ENCODE results near the gene CFAP70.

Gene CFAP70

DNA sequence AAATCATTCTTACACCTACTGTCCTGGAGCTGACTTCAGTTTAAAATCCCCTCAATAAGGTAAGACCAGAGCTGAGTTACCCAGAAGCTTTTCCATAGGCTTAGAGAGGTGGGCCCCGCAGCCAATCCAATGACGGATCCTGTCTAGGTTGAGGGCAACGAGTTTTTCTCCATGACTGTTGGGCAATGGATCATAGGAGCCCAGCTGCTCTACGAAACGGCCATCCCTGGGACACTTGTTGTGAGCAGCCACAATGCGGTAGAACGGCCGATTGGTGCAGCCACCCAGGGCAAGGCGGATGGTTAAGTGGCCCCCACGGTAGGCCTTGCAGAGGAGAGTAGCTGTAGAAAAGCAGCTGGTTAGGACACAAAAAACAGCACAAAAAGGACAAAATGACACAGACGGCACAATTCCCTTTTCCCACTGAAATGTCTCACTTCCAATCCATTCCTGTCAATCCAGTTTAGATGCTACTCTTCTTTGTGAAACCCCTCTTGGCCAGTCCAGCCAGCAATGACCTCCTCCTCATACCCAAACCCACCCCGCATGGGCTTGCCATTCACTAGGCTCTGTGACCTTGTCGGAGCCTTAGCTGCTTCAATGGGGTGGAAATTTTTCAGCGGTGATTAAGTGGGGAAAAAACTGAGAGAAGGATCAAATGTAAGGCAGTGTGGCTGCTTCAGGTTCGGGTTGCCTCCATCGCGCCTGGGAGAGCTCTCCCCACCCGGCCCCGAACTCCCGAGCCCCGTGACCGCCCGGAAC lies 106.8 kb downstream of the CFAP70 start:
- no peak for DNase-seq

DNA sequence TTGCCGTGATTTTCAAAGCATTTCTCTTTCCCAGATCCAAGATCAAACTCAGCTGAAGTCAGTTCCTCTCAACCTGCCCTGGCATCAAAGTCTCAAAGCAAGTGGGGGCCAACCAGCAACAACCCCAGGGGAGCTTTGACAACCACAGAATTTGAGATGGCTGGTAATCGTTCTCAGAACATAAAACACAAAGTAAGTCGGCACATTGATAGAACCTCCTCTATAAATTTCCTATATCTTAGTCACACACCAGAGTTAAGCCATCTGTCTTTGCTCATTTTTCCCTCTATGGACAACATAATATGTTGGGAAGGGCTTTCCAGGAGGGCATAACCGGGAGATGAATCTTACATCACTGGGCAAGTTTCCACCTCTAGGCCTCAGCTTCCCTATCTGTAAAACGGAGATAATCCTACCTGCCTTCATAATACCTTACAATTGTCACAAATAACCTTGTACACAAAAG lies 110.4 kb downstream of the CFAP70 start:
- DNase-seq, result no peak

DNA sequence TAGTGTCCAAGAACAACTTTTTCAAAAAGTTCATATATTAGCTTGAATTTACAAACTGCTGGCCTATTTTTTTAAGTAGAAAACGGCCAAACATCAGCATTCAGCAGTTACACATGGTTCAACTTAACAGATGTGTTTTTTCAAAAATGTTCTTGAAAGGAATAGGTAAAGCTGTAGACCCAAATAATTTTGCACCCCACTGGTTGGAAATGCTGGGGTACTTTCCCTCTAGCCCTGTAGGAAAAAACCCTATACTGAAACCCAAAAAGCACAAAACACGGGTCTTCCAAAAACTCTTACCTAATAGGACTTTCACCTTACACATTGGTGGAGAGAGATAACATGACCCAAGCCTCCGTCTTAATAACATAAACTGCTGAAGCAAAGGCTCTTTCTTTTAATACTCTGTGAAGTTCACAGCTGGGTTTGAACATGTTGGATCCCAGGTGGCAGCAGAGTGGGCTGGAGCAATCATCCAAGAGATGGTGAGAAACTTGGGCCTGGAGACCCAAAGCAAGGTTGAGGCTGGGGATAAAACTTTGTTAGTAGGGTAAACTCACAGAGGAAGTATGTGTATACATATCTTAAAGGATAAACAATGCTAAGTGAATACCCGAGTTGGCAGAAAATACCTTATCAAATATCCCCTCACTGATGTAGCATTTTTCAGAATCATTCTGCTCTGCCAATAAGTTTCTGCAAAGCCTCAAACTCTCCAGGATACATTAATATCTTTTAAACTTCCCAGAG lies 111.0 kb downstream of the CFAP70 start:
- DNase-seq, result no peak

DNA sequence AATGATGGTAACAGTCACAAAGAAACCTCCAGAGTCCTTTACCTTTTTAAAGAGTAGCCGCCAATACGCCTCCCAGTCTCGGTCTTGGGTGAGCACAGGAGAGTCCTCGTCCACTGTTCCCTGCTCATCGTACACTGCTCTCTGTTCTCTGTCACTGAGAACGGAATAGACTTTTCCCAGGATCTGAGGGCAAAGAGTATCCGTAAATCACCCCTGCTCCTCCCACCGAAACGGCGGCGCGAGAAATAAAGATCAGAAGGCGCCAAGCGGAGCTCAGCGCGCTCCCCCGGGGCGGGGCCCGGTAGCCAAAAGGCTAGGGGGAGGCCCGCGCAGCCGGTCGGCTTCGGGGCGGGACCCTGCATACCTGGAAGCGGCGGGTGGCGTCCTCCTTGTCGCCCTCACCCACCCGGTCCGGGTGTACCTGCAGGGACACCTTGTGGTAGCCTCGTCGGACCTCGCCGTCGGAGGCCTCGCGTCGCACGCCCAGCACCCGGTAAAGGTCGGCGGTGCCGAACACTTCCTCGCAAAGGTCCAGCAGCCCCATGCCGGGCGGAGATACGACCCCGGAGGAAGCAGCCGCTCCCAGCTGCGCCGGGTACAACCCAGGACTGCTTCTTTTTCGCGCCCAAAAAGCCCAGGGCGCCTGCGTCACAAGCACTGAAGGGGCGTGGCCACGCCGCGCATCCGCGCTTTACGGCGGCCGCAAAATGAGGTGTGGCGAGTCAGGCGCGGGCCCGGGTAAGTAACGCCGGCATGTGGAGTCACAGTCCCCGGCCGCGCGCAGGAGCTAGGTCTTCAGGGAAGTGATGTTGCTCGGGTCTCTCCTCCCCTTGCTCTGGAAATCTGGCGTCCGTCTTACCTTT lies 111.8 kb downstream of the CFAP70 start, which contains the start of gene DNAJC9:
Gene DNAJC9 (minus strand): TSS at position 610 of the 863 bp plus-strand sequence. CDS start 66 bp downstream, at position 544.
- peak; percentile 86 for DNase-seq

DNA sequence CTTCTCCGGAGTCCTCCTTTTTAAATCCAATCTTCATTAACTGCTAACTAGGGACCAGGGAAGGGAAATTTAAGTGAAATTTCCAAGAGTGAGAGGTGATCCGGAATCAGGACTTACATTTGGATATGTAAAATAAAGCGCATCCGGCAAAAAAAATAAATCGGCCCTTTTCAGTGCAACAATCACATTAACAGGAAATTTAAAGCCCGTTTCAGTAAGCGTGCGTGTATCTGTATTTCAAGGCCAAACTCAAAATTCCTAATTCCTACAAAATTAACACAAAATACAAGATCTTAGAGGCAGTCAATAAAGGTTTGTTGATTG lies 112.4 kb downstream of the CFAP70 start:
- DNase-seq, result no peak

DNA sequence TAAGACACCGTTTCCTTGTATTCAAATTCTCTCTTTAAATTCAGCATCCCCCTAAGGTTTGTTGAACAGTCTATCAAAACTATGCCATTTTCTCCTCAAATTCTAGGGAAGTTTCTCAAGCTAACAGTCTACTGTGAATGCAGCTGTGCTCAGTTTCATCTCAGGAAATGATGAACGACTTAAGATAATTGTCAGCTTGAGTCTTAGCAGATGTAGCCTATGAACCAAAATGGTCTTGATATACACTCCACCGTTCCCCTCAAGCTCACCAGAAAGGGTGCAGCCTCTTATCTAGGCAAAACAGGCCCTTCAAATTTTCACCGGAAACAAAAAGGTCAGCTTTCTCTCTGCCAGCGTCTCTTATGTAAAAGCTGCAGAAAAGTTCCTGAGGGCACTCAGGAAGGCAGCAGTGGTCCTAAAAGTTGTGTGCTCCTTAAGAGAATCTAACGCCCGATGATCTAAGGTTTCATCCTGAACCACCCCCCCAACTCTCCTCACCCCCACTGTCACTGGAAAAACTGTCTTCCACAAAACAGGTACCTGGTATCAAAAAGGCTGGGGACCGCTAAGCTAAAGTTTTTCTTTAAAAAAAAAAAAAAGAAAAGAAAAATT lies 113.7 kb downstream of the CFAP70 start:
- no peak for DNase-seq

DNA sequence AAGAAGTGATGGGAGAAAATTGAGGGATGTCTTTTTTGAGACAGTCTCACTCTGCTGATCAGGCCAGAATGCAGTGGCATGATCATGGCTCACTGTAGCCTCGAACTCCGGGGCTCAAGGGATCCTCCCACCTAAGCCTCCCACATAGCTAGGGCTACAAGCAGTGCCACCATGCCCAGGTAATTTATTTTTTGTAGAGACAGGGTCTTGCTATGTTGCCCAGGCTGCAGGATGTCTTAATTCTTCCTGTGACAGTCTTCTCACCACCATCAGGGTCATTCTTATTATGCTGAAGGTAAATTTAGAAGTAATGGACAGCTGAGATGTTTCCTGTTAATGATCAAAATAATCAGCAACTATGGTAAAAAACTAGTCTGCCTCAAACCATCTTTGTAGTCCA lies 118.8 kb downstream of the CFAP70 start:
- DNase-seq, result no peak

DNA sequence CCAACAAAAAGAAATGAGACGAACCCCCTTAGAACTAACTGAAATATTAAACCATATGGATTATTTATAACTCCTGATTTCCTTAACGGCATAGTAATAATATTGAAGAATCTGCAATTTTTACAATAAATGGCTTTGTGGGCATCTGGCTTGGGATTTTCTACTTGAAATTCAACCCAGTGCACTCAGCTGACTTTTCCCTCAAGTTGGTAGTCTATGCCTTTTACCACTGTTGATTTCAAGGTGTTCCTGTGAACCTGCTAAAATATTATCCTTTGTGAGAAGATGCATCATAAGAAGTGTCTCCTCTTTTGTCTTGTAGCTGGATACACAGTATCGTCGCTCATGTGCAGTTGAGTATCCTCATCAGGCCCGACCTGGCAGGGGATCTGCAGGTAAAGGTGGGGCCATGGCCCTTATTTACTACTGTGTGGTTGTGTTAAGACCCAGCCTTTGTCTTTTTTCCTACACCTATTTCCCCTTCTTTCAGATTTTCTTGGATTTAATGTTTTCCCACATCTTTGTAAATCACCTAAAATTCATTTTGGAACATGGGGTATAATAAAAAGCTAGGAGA lies 119.6 kb downstream of the CFAP70 start:
- DNase-seq, result no peak

DNA sequence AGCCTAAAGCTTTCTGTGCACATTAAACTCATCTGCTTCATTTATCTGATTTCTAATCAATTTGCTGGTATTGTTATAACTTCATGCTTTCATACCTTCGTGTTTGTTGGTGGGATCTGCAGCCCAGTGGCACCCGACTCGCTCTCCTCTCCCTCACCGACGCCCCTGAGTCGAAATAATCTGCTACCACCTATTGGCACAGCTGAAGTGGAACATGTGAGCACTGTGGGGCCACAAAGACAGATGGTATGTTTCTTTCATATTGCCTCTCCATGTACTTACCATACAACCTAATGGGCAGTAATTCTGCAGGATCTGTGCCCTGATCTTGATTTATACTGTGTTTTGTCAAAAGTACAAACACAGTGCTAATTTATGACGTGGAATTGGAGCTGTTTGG lies 124.0 kb downstream of the CFAP70 start:
- DNase-seq, result no peak

DNA sequence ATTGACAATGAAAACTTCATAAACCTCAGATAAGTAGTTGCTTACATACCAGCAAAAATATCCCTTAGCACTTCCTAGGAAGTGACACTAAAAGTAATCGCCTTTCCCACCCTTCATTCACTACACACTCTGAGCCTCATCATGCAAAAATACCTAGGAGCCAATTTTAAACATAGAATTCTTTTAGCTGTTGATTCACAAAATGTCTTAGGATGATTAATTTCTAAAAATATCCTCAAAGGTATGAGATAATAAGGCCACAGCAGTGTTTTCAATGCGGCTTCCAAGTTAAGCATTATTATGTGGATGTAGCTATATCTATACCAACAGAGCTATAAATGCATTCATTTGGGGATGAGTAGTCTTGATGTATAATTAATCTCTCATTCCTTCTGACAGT lies 124.8 kb downstream of the CFAP70 start:
- DNase-seq, result no peak

DNA sequence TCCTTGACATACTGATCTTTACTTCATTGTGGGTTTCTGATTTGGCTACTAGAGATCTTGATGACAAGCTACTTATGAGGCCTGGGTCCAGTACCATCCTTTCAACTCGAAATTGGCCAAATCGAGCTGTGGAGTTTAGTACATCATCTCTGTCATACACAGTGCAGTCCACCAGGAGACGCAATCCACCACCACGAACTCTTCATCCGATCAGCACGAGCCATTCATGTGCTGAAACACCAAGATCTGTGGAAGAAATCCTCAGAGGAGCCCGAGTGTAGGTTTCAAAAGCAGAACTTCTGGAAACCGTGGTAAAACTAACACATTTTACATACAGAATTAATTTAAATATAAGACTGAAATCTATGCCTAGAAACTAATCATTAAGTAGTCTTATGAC lies 125.8 kb downstream of the CFAP70 start:
- no peak for DNase-seq

DNA sequence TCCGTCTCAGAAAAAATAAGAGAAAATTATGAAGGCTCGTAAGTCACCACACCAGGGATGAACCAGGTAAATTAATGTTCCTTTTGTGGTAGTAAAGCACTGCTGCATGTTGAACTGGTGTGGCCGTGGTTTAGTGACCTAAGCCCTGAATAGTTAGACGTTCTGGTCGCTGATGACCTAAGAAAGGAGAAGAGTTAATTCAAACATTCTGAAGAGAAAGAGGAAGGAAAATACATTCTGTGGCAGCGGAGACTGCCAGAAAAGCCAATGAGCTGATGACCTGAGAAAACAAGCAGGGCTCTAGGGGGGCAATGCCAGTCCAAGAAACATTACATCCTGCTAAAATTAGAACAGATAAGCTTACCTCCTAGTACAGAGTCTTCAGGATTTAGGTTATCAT lies 129.1 kb downstream of the CFAP70 start:
- no peak for DNase-seq

DNA sequence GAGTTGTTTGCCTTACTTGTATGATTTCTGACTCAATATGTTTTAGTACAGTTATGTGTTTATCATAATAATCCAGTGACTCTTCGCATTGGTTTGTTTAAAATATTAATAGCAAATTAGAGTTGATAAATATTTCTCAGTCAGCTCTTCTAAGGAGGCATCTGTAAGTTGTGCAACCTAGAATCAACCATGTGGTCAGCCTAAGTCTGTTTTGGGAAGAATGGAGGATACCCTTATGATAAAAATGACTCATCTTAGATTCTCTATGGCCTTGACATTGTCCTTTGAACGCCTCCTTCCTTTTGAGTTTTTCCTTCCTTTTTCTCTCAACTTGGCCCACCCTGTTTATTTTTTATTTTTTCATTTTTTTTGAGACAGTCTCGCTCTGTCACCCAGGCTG lies 130.4 kb downstream of the CFAP70 start:
- no peak for DNase-seq

DNA sequence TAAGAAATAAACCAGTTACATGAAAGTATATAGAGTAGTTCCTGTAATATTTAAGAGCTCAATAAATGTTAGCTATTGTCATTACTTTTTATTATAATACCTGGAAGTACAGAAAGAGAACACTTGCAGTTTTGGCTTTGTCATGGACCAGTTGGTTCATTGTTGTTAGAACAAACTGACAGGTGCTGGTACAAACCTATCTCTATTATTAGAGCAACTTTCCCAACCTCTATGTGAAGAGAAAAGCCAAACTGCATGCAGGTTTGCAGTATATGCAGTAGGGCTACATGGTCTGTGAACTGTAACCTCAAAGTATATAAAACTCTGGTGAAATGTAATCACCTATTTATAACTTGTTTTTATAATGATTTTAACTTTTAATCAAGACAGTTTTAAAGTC lies 132.0 kb downstream of the CFAP70 start:
- no peak for DNase-seq

DNA sequence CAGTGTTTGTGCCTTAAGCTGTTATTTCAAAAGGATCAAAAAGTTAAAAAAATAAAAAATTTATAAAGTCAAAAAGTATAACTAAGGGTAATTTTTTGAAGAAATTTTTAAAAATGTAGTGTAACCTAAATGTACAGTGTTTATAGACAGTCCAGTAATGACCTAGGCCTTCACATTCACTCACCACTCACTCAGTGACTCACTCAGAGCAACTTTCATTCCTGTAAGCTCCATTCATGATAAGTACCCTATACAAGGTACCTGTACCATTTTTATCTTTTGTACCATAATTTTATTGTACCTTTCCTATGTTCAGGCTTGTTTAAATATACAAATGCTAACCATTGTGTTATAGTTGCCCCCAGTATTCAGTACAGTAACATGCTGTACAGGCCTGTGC lies 133.1 kb downstream of the CFAP70 start:
- DNase-seq, result no peak

DNA sequence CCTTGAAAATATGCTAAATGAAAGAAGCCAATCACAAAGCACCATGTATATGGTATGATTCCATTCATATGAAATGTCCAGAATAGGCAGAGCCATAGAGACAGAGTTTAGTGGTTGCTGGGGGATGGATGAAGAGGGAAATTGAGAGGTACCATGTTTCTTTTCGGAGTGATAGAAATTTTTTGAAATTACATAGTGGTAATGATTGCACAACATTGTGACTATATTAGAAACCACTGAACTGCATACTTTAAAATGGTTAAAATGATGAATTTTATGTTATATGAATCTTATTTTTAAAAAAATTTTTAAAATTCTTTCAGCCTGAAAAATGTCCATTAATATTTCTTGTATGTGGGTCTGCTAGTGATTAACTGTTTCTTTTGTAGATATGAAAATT lies 137.7 kb downstream of the CFAP70 start:
- no peak for DNase-seq

DNA sequence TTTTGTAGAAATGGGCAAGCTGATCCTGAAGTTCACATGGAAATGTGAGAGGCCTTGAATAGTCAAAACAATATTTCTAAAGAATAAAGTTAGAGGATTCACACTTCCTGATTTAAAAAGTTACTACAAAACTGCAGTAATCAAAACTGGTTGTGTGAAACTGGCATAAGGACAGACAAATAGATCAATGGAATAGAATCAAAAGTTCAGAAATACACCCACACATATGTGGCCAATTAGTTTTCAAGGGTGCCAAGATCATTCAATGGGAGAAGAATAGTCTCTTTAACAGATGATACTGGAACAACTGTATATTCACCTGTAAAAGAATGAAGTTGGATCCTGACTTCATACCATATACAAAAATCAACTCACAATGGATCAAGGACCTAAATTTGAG lies 139.3 kb downstream of the CFAP70 start:
- no peak for DNase-seq

DNA sequence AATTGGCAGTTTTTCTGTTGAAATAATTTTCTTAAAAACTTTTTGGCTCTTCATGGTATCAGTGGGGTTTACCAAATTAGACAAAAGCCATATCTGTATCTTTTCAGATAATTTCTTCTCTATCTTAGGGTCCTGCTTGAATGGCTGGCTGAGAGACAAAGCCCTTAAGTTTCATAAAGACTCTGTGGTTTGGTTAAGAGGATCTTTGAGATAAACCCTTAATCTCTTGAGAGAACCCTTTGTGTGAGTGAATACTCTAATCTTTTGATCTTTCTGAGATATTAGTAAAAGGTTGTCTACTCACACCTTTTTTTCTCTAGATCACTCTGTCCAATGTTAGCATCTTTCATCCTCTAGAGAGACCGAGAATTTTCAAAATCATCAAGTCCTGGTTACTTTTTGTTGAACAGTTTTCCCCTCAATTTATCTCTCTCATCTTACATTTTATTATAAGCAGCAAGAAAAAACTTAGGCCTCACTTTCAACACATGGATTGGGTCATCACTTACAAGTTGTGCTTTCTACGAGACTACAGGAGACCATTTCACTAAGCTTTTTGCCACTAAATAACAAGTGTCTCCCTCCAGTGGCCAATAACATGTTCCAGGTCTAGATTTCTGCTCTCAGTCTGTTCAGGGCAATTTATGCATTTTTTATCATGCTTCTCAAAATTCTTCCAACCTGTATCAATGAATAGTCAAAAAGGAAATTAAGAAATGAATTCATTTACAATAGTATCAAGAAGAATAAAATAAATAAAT lies 140.1 kb downstream of the CFAP70 start:
- DNase-seq, result no peak

DNA sequence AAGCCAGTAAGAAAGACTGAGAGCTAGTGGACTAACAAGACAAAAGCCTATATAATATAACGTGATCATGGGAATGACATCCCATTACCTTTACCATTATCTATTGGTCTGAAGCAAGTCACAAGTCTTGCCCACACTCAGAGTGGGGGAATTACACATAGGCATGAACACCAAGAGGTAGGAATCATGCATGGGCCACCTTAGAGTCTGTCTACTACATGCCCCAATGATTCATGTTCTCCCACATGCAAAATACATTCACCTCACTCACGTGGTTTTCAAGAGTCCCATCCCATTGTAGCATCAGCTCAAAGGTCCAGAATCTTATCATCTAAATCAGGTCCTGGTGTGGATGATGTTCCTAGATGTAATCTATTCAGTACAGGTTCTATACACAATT lies 141.0 kb downstream of the CFAP70 start:
- no peak for DNase-seq

DNA sequence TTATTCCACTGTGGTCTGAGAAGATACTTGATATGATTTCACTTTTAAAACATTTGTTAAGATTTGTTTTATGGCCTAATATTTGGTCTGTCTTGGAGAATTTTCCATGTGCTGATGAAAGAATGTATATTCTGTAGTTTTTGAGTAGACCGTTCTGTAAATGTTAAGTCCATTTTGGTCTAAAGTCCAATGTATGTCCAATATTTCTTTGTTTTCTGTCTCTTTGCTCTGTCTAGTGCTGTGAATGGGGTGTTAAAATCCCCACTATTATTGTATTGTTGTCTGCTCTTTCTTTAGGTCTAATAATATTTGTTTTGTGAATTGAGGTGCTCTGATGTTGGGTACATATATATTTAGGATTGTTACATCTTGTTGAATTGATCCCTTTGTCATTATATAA lies 142.9 kb downstream of the CFAP70 start:
- no peak for DNase-seq

DNA sequence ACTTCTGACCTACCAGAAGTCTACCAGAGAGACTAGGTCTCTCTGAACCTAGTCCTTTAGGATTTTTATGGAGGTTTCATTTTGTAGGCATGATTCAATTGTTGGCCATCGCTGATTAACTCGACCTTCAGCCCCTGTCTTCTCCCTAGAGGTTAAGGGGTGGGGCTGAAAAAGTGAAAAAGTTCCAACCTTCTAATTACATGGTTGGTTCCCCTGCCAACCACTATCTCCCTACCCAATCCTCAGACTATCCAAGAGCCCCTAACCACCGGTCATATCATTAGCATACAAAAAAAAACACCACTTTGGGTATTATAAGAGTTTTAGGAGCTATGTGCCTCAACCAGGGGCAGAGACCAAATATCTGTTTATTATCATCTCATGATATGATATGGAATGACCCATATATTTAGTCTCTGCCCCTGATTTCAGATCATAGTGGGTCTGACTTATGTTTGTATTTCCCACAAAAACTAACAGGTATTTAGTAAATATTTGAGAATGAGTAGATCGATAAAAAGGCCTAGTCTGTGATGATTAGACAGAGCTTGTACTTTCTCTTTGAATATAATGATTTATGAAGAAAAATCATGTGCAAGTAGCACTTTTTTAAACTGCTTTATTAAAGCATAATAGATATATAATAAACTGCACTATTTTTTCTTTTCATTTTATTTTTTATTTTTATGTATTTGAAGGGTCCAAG lies 147.4 kb downstream of the CFAP70 start:
- no peak for DNase-seq

Data from NCI-H1092 treated with DMSO at 0.1 percent for 48 hours (cell line).